ENCODE measurements around the gene CTNNA3.

DNA sequence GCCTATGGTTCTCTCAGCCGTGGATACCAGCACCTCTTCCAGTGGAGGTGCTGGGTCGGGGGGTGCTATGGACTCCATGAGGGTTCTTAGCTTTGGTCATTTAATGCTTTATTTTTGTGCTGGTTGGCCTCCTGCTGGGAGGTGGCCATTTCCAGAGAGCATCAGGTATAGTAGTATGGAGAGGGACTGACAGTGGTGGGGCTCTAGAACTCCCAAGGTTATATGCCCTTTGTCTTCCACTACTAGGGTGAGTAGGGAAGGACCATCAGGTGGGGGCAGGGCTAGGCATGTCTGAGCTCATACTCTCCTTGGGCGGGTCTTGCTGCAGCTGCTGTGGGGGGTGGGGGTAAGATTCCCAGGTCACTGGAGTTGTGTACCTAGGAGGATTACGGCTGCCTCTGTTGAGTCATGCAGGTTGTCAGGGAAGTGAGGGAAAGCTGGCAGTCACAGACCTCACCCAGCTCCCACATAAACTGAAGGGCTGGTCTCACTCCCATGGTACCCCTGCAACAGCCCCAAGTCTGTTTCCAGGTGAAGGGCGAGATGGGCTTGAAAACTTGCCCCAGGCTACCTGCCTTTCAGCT, 1533.3 kb downstream of the CTNNA3 start:
- TF ChIP-seq, protein P1, sequence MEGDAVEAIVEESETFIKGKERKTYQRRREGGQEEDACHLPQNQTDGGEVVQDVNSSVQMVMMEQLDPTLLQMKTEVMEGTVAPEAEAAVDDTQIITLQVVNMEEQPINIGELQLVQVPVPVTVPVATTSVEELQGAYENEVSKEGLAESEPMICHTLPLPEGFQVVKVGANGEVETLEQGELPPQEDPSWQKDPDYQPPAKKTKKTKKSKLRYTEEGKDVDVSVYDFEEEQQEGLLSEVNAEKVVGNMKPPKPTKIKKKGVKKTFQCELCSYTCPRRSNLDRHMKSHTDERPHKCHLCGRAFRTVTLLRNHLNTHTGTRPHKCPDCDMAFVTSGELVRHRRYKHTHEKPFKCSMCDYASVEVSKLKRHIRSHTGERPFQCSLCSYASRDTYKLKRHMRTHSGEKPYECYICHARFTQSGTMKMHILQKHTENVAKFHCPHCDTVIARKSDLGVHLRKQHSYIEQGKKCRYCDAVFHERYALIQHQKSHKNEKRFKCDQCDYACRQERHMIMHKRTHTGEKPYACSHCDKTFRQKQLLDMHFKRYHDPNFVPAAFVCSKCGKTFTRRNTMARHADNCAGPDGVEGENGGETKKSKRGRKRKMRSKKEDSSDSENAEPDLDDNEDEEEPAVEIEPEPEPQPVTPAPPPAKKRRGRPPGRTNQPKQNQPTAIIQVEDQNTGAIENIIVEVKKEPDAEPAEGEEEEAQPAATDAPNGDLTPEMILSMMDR (IDR thresholded peaks at IDR 0.05): no peak
- TF ChIP-seq POLR2A (IDR thresholded peaks at IDR 0.05): no peak
